Keratinocyte (primary cell): ENCODE results near the gene ACADL. TPM values are rescaled to one million over a fixed set of nuclear protein-coding genes. Genes with fewer than 3 reads are reported as not detected.

Source experiments
- DNase-seq: peaks from one replicate; pipeline ENCODE4 v3.0.0-alpha.2; 2011; ENCODE audit warnings: low read depth, missing footprints, low spot score
- FAIRE-seq: peaks from 2 replicates; lab custom pipeline; 2011; peaks lifted over from hg19 to GRCh38; lab: Jason Lieb, UNC
- H2AFZ ChIP-seq: 2 replicates; pipeline ENCODE4 v1.6.0; 2012; ENCODE audit warnings: low read length, control low read depth, inconsistent platforms; ENCODE audit not compliant: control insufficient read depth
- H3K27ac ChIP-seq: 2 replicates; pipeline ENCODE4 v1.5.1; 2011; ENCODE audit warnings: low read length; ENCODE audit not compliant: control insufficient read depth, insufficient read depth
- H3K27me3 ChIP-seq: 3 replicates; pipeline ENCODE4 v1.6.0; 2011; ENCODE audit warnings: low read length; ENCODE audit not compliant: control insufficient read depth, insufficient read depth; ENCODE audit errors: extremely low read depth
- H3K36me3 ChIP-seq, 2 experiments: 2 replicates in 1 of 2; 3 replicates in 1 of 2; pipeline ENCODE4 v1.5.1; 2011; ENCODE audit warnings: low read length in 2 of 2, mild to moderate bottlenecking in 1 of 2; ENCODE audit not compliant: control insufficient read depth in 2 of 2, insufficient read depth in 2 of 2; ENCODE audit errors: extremely low read depth in 1 of 2
- H3K4me1 ChIP-seq: 3 replicates; pipeline ENCODE4 v1.5.1; 2011; ENCODE audit warnings: low read length; ENCODE audit not compliant: control insufficient read depth, insufficient read depth; ENCODE audit errors: extremely low read depth
- H3K4me2 ChIP-seq: 3 replicates; pipeline ENCODE4 v1.6.0; 2011; ENCODE audit warnings: low read depth, low read length; ENCODE audit not compliant: control insufficient read depth, insufficient read depth; ENCODE audit errors: extremely low read depth
- H3K4me3 ChIP-seq, 3 experiments: fragments of 200-600 bp in 1 of 3; sonication (generic) in 1 of 3; 2 replicates in 2 of 3; 3 replicates in 1 of 3; pipeline ENCODE4 v1.5.1; 2011 to 2016; ENCODE audit warnings: low read length in 3 of 3, mild to moderate bottlenecking in 3 of 3, control low read depth in 2 of 3, inconsistent platforms in 1 of 3, low read depth in 1 of 3, mixed read lengths in 1 of 3, mixed run types in 1 of 3, moderate library complexity in 1 of 3; ENCODE audit not compliant: control insufficient read depth in 2 of 3, insufficient read depth in 2 of 3; ENCODE audit errors: extremely low read depth in 1 of 3
- H3K79me2 ChIP-seq: 2 replicates; pipeline ENCODE4 v1.6.0; 2012; ENCODE audit warnings: low read length; ENCODE audit not compliant: control insufficient read depth, insufficient read depth
- H3K9ac ChIP-seq: 3 replicates; pipeline ENCODE4 v1.6.0; 2011; ENCODE audit warnings: low read length; ENCODE audit not compliant: control insufficient read depth, insufficient read depth; ENCODE audit errors: extremely low read depth
- H3K9me1 ChIP-seq: 3 replicates; pipeline ENCODE4 v1.6.0; 2011; ENCODE audit warnings: low read length; ENCODE audit not compliant: control insufficient read depth, insufficient read depth; ENCODE audit errors: extremely low read depth
- H3K9me3 ChIP-seq: 2 replicates; pipeline ENCODE4 v1.5.1; 2012; ENCODE audit warnings: low read depth, low read length; ENCODE audit not compliant: control insufficient read depth
- H4K20me1 ChIP-seq: 3 replicates; pipeline ENCODE4 v1.6.0; 2011; ENCODE audit warnings: low read length; ENCODE audit not compliant: control insufficient read depth, insufficient read depth; ENCODE audit errors: extremely low read depth
- CTCF ChIP-seq, 3 experiments: IDR thresholded peaks in 1 of 3; conservative IDR thresholded peaks in 1 of 3; optimal IDR thresholded peaks in 1 of 3; 2 replicates in 2 of 3; 3 replicates in 1 of 3; pipeline versions ENCODE3 to v1.5.1; 2011; ENCODE audit warnings: low read length in 3 of 3, mild to moderate bottlenecking in 3 of 3, moderate library complexity in 2 of 3, control low read depth in 1 of 3, inconsistent platforms in 1 of 3; ENCODE audit not compliant: insufficient read depth in 2 of 3; ENCODE audit errors: extremely low read depth in 1 of 3
- EZH2 ChIP-seq: IDR thresholded peaks from one replicate; pipeline ENCODE4 v1.6.1; 2012; ENCODE audit warnings: inconsistent platforms, mild to moderate bottlenecking, low read length, moderate library complexity
- dilution Hi-C: fragments of 300-500 bp; cut with MboI; formaldehyde crosslinking; loops from one replicate; pipeline ENCODE4 v1.7.0; 2020; ENCODE audit warnings: low sequenced_read_pairs; ENCODE audit not compliant: extremely low pct_ligation_motif_present
- polyA plus RNA-seq, 5 experiments: library from polyadenylated mRNA; depleted of rRNA in 3 of 5; stranded (reverse) in 3 of 5; stranded (forward) in 1 of 5; unstranded in 1 of 5; fragments of >200 nt; gene quantifications; 1 replicate in 1 of 5; 2 replicates in 3 of 5; 3 replicates in 1 of 5; pipeline versions ENCODE4 v1.2.1 to v1.2.3, GENCODE V29; 2011 to 2012; ENCODE audit warnings: missing spikeins in 2 of 5, low read depth in 1 of 5, low replicate concordance in 1 of 5

The ACADL gene
- polyA plus RNA-seq, 1 donor (not counting 4 experiments of a cell fraction or from before 2014, with no cell fraction given) = 0.10 TPM

- Histone ChIP-seq H3K27me3 (no peaks in the 10 kb centered on the region), H3K9ac (no peak overlapping the region), H2AFZ (peak overlapping the region; percentile 54), H3K36me3 (no peaks in the 10 kb centered on the region), H3K79me2 (no peaks in the 10 kb centered on the region), H3K9me1 (no peaks in the 10 kb centered on the region), H3K4me1 (peaks cover 10% of the 10 kb centered on the region), H3K27ac (no peak overlapping the region), H4K20me1 (no peaks in the 10 kb centered on the region), H3K9me3 (no peaks in the 10 kb centered on the region), H3K4me3 (peak overlapping the region in 1 of 3 experiments; percentile 35), H3K4me2 (peak overlapping the region; percentile 69)
- DNase-seq (no peak), FAIRE-seq (peak; percentile 26)
- TF ChIP-seq EZH2 (no peak), CTCF (optimal IDR thresholded peaks at IDR 0.05 in 1 of 3, IDR thresholded peaks at IDR 0.05 in 1 of 3, conservative IDR thresholded peaks at IDR 0.05 in 1 of 3; ENCODE audit: extremely low read depth in 1 of 3, insufficient read depth in 2 of 3, low read length in 3 of 3) (peak in 2 of 3 experiments; percentile 33 to 40)
- dilution Hi-C loops = no loop called here
Observed at GRCh38 chr2:210195101-210195852, 30.0 kb downstream of the ACADL start.

GRCh38 chr2:210190345-210190744 is 34.9 kb downstream of the ACADL start:
- no peak for FAIRE-seq
- Histone ChIP-seq H3K4me3 (no peak overlapping the region), H3K4me2 (no peak overlapping the region), H3K79me2 (no peaks in the 10 kb centered on the region), H2AFZ (no peak overlapping the region), H3K36me3 (no peaks in the 10 kb centered on the region), H3K9me3 (no peaks in the 10 kb centered on the region), H3K27ac (no peak overlapping the region), H3K27me3 (no peaks in the 10 kb centered on the region), H3K9ac (no peak overlapping the region), H3K9me1 (no peaks in the 10 kb centered on the region), H4K20me1 (no peaks in the 10 kb centered on the region), H3K4me1 (peaks cover 8% of the 10 kb centered on the region)
- TF ChIP-seq EZH2 (no peak), CTCF (optimal IDR thresholded peaks at IDR 0.05 in 1 of 3, IDR thresholded peaks at IDR 0.05 in 1 of 3, conservative IDR thresholded peaks at IDR 0.05 in 1 of 3; ENCODE audit: extremely low read depth in 1 of 3, insufficient read depth in 2 of 3, low read length in 3 of 3) (no peak)
- DNase-seq = no peak
- dilution Hi-C loops = no loop called here
